GM12878 (cell line): ENCODE data around the gene CLBA1. TPM values are rescaled to one million over a fixed set of nuclear protein-coding genes. Genes with fewer than 3 reads are reported as not detected.

Experiments used
- ATAC-seq: fragments of 200-7000 bp; cut with Tn5 transposase; 3 replicates; pipeline ENCODE4 v1.9.1; 2020; ENCODE audit warnings: mild to moderate bottlenecking, moderate library complexity
- BruUV-seq: library from RNA; stranded (reverse); fragments of 400-500 nt; replicated peaks from 2 replicates; lab custom pipeline; 2021; lab: Mats Ljungman, UMichigan
- CTCF ChIA-PET: fragments of 300-600 bp; sonication (Branson Sonifier 250); formaldehyde crosslinking; extraction: SDS; loops from one replicate; lab custom pipeline; 2021; ENCODE audit warnings: inconsistent platforms; lab: Yijun Ruan, JAX
- POLR2A ChIA-PET: fragments of 350-600 bp; formaldehyde crosslinking; extraction: SDS; loops from one replicate; lab custom pipeline; 2021; ENCODE audit warnings: inconsistent platforms; lab: Charles Lee
- RAD21 ChIA-PET: fragments of 300-600 bp; sonication (Branson Sonifier 250); formaldehyde crosslinking; loops from one replicate; lab custom pipeline; 2023; ENCODE audit warnings: antibody characterized with exemption; ENCODE audit not compliant: unreplicated experiment; lab: Charles Lee
- SMC1A ChIA-PET: fragments of 300-600 bp; sonication (Branson Sonifier 250); formaldehyde crosslinking; loops from one replicate; lab custom pipeline; 2023; ENCODE audit not compliant: unreplicated experiment, uncharacterized antibody; lab: Charles Lee
- DNase-seq: peaks from one replicate; pipeline ENCODE4 v3.0.0-alpha.2; 2011; ENCODE audit warnings: low read depth, low spot score
- FAIRE-seq: peaks from 3 replicates; lab custom pipeline; 2011; peaks lifted over from hg19 to GRCh38; lab: Jason Lieb, UNC
- H2AFZ ChIP-seq: 2 replicates; pipeline ENCODE4 v1.6.0; 2011; ENCODE audit warnings: low read depth, low read length, control low read depth; ENCODE audit not compliant: control insufficient read depth
- H3K27ac ChIP-seq: 2 replicates; pipeline ENCODE4 v1.5.1; 2011; ENCODE audit warnings: control low read depth; ENCODE audit not compliant: control insufficient read depth, insufficient read depth
- H3K27me3 ChIP-seq, 2 experiments: replicated peaks in 1 of 2; 2 replicates each; pipeline versions ENCODE4 v1.6.0 to v1.6.1; 2011; ENCODE audit warnings: low read length in 1 of 2; ENCODE audit not compliant: control insufficient read depth in 2 of 2, insufficient read depth in 2 of 2
- H3K36me3 ChIP-seq, 2 experiments: 2 replicates each; pipeline ENCODE4 v1.5.1; 2011; ENCODE audit warnings: low read length in 1 of 2; ENCODE audit not compliant: control insufficient read depth in 2 of 2, insufficient read depth in 2 of 2
- H3K4me1 ChIP-seq: 2 replicates; pipeline ENCODE4 v1.6.1; 2011; ENCODE audit warnings: mild to moderate bottlenecking, low read length, moderate library complexity, mixed read lengths; ENCODE audit not compliant: control insufficient read depth, insufficient read depth
- H3K4me2 ChIP-seq: 2 replicates; pipeline ENCODE4 v1.6.0; 2011; ENCODE audit warnings: control low read depth; ENCODE audit not compliant: control insufficient read depth, insufficient read depth
- H3K4me3 ChIP-seq: fragments of 200-600 bp; sonication (generic); 2 replicates; pipeline ENCODE4 v1.5.1; 2016
- H3K79me2 ChIP-seq: 2 replicates; pipeline ENCODE4 v1.6.0; 2011; ENCODE audit warnings: low read length; ENCODE audit not compliant: control insufficient read depth, insufficient read depth
- H3K9ac ChIP-seq: 2 replicates; pipeline ENCODE4 v1.8.0; 2011; ENCODE audit warnings: low read length, control low read depth, mixed read lengths; ENCODE audit not compliant: control insufficient read depth, insufficient read depth
- H3K9me3 ChIP-seq: replicated peaks from 3 replicates; pipeline ENCODE4 v1.5.1; 2011; ENCODE audit warnings: mild to moderate bottlenecking, low read length; ENCODE audit not compliant: control insufficient read depth, insufficient read depth
- H4K20me1 ChIP-seq: 2 replicates; pipeline ENCODE4 v1.6.0; 2011; ENCODE audit not compliant: control insufficient read depth, insufficient read depth
- ESRRA ChIP-seq: IDR thresholded peaks from 2 replicates; pipeline ENCODE4 v1.6.1; 2012; ENCODE audit warnings: mild to moderate bottlenecking, low read length, improper control_type of control experiment
- ETV6 ChIP-seq, 2 experiments: fragments of 450-650 bp in 1 of 2; IDR thresholded peaks in 1 of 2; conservative IDR thresholded peaks in 1 of 2; 2 replicates each; pipeline ENCODE4 v1.6.1; 2014; ENCODE audit warnings: antibody characterized with exemption in 1 of 2, borderline replicate concordance in 1 of 2, low read depth in 1 of 2, mild to moderate bottlenecking in 1 of 2, moderate library complexity in 1 of 2
- PBX3 ChIP-seq: IDR thresholded peaks from 2 replicates; pipeline ENCODE4 v1.6.1; 2011; ENCODE audit warnings: mild to moderate bottlenecking, low read depth, low read length, moderate library complexity; ENCODE audit not compliant: insufficient replicate concordance
- POLR2A ChIP-seq: IDR thresholded peaks from 2 replicates; pipeline ENCODE4 v1.6.1; 2011; ENCODE audit warnings: low read depth, mild to moderate bottlenecking, low read length
- ZBTB40 ChIP-seq: fragments of 450-650 bp; IDR thresholded peaks from 2 replicates; pipeline ENCODE4 v1.6.1; 2016; ENCODE audit warnings: mild to moderate bottlenecking, moderate library complexity, borderline replicate concordance
- ZNF24 ChIP-seq: fragments of 450-650 bp; IDR thresholded peaks from 2 replicates; pipeline ENCODE4 v1.6.1; 2017; ENCODE audit warnings: antibody characterized with exemption, mild to moderate bottlenecking
- WGBS: methylation state at CpG from one replicate; pipeline ENCODE4 v1.1.6; 2016; ENCODE audit warnings: low lambda C conversion rate; ENCODE audit not compliant: insufficient replicate concordance, insufficient coverage; ENCODE audit errors: missing lambda C conversion rate; 5-methylcytosine and 5-hydroxymethylcytosine counted together
- in situ Hi-C: fragments of 300-500 bp; cut with MboI; formaldehyde crosslinking; loops from 9 replicates; pipeline ENCODE4 v1.14.3; 2018; ENCODE audit warnings: mixed read lengths
- intact Hi-C: fragments of 100-400 bp; cut with micrococcal nuclease; formaldehyde crosslinking; loops from one replicate; pipeline ENCODE4 v1.14.2; 2022; ENCODE audit not compliant: unreplicated experiment
- polyA plus RNA-seq, 11 experiments: library from polyadenylated mRNA; depleted of rRNA in 4 of 11; unstranded in 6 of 11; stranded (reverse) in 5 of 11; fragments of >200 nt; fragmentation: Nextera tagmentation in 4 of 11; fragmentation: Illumina TruSeq in 1 of 11; extraction: Ambion mirVana in 4 of 11; extraction: Trizol in 1 of 11; gene quantifications; 1 replicate in 1 of 11; 2 replicates in 10 of 11; pipeline versions ENCODE4 v1.2.1 to v1.2.3, GENCODE V29; 2011 to 2016; ENCODE audit warnings: inconsistent platforms in 2 of 11, missing spikeins in 2 of 11, low read depth in 1 of 11
- total RNA-seq, 4 experiments: library from RNA; depleted of rRNA in 3 of 4; stranded (reverse); fragments of >200 nt in 3 of 4; fragmentation: Illumina TruSeq in 1 of 4; extraction: Trizol in 1 of 4; gene quantifications; 2 replicates each; pipeline versions ENCODE4 v1.2.1 to v1.2.3, GENCODE V29; 2013 to 2021
- TF ChIP-seq, protein P1 (sequence below): fragments of 450-650 bp; IDR thresholded peaks from 2 replicates; pipeline ENCODE4 v1.6.1; 2018; ENCODE audit warnings: borderline replicate concordance, mild to moderate bottlenecking; ENCODE audit not compliant: partially characterized antibody
- TF ChIP-seq, protein P2 (sequence below): fragments of 450-650 bp; IDR thresholded peaks from 2 replicates; pipeline ENCODE4 v1.6.1; 2016; ENCODE audit warnings: mild to moderate bottlenecking

The CLBA1 gene
- total and polyA plus RNA-seq, 10 of the 15 experiments (the other 5 are each of a cell fraction or from before 2014, with no cell fraction given) = 0.07 to 1.1 (median 0.62) TPM; not detected in 1

DNA sequence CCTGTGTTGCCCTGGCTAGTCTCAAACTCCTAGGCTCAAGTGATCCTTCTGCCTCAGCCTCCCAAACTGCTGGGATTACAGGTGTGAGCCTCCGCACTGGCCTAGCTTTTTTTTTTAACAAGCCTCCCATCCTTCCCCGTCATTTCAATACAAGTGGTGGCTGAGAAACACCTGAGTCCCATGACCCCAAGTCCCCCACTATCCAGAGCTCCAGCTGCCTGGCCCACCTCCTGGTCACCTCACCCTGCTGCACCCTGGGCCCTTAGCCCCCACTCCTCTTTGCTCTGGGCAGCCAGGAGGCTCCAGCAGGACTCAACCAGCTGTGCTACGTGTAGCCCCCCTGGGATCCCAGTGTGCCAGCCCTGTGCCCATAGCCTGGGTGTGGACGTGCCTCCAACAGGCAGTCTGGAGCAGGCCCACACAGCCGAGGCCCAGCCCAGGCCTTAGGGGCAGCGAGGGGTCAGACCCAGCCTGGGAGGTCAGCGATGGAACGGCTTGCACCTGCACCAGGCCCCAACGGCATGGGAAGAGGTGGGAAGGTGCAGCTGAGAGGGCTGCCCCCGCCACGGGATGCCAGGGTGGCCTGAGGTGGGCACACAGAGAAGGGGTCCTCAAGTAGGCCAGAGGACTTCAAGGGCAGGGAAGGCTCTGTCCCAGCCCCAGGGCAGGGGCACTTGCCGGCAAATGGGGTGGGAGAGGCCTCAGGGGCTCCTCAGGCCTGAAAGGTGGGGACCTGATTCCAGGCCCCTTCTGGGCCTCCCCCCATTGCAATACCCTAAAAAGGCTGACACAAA lies 13.9 kb upstream of the CLBA1 start (continued):
- TF ChIP-seq ZBTB40 (no peak), ESRRA (no peak), ZNF24 (no peak), POLR2A (no peak)
- TF ChIP-seq, all 136 proteins: peak for 0

GRCh38 chr14:104972301-104973134 lies 13.1 kb upstream of the CLBA1 start:
- 44% methylated on average over 28 of the region's 28 CpGs for WGBS
- POLR2A ChIA-PET = no interaction called here
- Histone ChIP-seq H3K9ac (no peak overlapping the region), H3K79me2 (no peaks in the 10 kb centered on the region), H3K27ac (no peak overlapping the region), H3K4me2 (no peak overlapping the region), H3K27me3 (peaks cover 6 to 9% of the 10 kb centered on the region in 2 experiments), H3K4me1 (no peaks in the 10 kb centered on the region), H3K9me3 (no peaks in the 10 kb centered on the region), H3K36me3 (no peaks in the 10 kb centered on the region), H4K20me1 (no peaks in the 10 kb centered on the region), H3K4me3 (no peak overlapping the region), H2AFZ (no peak overlapping the region)
- ATAC-seq = no peak
- DNase-seq = no peak
- FAIRE-seq = no peak
- SMC1A ChIA-PET = interaction anchor here (1.0 kb wide), 1 partner anchor 73 kb away, joined by 5 read pairs; no protein-coding TSS in a partner anchor
- intact Hi-C loops = loop anchor here (10.0 kb wide), 1 partner anchor 78 kb away; no protein-coding TSS in a partner anchor
- no TSS peak for BruUV-seq
- CTCF ChIA-PET = interaction anchor here (5.0 kb wide), 1 partner anchor 72 kb away, joined by 82 read pairs; no protein-coding TSS in a partner anchor
- RAD21 ChIA-PET = interaction anchor here (3.8 kb wide), 1 partner anchor 72 kb away, joined by 26 read pairs; no protein-coding TSS in a partner anchor
- in situ Hi-C loops = no loop called here
- TF ChIP-seq, protein P1, sequence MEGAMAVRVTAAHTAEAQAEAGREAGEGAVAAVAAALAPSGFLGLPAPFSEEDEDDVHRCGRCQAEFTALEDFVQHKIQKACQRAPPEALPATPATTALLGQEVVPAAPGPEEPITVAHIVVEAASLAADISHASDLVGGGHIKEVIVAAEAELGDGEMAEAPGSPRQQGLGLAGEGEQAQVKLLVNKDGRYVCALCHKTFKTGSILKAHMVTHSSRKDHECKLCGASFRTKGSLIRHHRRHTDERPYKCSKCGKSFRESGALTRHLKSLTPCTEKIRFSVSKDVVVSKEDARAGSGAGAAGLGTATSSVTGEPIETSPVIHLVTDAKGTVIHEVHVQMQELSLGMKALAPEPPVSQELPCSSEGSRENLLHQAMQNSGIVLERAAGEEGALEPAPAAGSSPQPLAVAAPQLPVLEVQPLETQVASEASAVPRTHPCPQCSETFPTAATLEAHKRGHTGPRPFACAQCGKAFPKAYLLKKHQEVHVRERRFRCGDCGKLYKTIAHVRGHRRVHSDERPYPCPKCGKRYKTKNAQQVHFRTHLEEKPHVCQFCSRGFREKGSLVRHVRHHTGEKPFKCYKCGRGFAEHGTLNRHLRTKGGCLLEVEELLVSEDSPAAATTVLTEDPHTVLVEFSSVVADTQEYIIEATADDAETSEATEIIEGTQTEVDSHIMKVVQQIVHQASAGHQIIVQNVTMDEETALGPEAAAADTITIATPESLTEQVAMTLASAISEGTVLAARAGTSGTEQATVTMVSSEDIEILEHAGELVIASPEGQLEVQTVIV = no peak
- TF ChIP-seq, protein P2, sequence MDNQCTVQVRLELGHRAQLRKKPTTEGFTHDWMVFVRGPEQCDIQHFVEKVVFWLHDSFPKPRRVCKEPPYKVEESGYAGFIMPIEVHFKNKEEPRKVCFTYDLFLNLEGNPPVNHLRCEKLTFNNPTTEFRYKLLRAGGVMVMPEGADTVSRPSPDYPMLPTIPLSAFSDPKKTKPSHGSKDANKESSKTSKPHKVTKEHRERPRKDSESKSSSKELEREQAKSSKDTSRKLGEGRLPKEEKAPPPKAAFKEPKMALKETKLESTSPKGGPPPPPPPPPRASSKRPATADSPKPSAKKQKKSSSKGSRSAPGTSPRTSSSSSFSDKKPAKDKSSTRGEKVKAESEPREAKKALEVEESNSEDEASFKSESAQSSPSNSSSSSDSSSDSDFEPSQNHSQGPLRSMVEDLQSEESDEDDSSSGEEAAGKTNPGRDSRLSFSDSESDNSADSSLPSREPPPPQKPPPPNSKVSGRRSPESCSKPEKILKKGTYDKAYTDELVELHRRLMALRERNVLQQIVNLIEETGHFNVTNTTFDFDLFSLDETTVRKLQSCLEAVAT = no peak
- TF ChIP-seq PBX3 = no peak
- no peak for TF ChIP-seq ZNF24
- no peak for TF ChIP-seq ETV6 (conservative IDR thresholded peaks at IDR 0.05 in 1 of 2, IDR thresholded peaks at IDR 0.05 in 1 of 2; ENCODE audit: borderline replicate concordance in 1 of 2, low read depth in 1 of 2)
